GM08714 (cell line): ENCODE results near the gene ZBTB25.
A peak's percentile ranks its signal among the peaks of the same experiment; 100 is the strongest.

Experiments
- H3K4me3 ChIP-seq: fragments of 200-500 bp; sonication (Bioruptor generic); 2 replicates; pipeline ENCODE4 v1.5.1; 2014; ENCODE audit warnings: mild to moderate bottlenecking, low read length, inconsistent platforms
- ZNF274 ChIP-seq: IDR thresholded peaks from 2 replicates; pipeline ENCODE4 v1.6.1; 2012; ENCODE audit warnings: mild to moderate bottlenecking, low read depth, low read length

ZBTB25 gene

DNA sequence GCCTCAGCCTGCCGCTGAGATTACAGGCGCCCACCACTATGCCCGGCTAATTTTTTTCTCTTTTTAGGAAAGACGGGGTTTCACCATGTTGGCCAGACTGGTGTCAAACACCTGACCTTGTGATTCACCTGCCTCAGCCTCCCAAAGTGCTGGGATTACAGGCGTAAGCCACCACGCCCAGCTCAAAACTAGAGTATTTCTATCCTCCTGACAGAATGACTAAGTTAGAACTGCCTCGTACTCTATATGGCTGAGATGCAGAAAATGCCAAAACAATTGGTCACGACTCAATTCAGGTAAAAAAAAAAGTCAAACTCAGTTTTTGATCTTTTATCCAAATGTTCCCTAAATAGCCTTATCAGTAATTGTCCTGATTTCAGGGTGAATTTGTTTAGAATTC is 27.2 kb downstream of the ZBTB25 start:
- no peak for TF ChIP-seq ZNF274
- H3K4me3 ChIP-seq, result no peak overlapping the region

DNA sequence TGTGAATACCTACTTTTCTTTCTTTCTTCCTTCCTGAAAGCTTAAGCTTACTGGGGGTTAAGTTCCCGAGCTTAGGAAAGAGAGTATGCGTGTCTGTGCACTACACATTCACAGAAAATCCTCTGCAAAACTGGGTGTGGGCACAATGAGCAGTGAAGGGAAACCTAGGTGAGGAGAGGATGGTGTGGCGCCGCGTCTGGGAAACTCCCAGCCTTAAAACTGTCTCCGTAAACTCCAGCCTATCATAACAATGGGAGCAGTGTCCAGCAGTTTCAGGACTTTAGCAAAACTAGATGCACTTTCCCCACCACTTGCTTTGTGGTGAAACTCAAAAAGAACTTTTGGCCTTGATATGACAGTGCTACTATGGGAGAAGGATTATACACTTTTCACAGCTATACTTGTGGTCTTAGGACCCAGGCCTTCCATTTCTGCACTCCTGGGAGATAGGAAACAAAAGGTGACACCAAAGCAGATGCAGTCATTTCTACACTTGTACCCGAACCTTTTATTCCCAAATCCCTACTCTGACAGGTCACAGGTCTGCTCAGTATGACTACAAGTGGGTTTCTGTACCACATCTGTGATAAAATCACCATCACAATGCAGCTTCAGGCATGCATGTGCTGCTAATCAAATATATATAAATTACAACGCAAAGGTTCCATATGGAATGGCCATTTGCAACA is 27.9 kb downstream of the ZBTB25 start:
- H3K4me3 ChIP-seq, result no peak overlapping the region
- TF ChIP-seq ZNF274, result no peak

DNA sequence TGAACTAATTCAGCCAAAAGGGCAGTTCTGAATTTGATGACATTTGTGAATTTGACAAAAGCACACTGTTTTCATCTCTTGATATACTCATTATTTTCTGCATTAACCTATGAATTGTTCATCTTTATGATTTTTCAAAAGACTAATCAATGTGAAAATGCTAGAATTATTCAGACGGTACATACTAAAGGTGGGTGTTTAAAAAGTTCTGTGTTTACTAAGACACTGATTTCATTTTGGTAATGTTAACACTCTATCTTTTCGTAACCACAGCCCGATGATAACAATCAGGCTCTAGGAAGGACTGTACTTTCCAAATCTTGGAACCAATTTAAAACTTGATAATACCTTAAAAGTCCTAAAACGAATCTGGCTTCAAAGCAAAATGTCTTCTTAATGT is 28.9 kb downstream of the ZBTB25 start:
- no peak for TF ChIP-seq ZNF274
- H3K4me3 ChIP-seq, result no peak overlapping the region

DNA sequence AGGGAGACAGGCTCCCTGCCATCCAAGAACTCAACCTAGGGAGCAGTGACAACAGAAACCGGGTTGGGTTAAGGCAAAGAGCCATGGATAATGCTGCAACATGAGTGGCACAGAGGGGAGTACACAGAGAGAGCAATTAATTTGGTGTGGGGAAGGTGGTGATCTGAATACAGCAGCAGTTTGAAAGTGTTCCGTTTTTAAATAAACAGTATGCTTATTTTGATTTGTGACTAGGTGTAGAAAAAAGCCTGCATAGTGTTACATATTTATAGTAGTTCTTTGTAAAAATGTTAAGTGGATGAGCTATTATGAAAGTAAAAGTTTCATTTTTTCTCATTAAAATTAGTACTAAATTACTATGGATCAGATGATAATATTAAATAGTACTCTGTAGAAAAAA is 29.6 kb downstream of the ZBTB25 start:
- TF ChIP-seq ZNF274, result no peak

DNA sequence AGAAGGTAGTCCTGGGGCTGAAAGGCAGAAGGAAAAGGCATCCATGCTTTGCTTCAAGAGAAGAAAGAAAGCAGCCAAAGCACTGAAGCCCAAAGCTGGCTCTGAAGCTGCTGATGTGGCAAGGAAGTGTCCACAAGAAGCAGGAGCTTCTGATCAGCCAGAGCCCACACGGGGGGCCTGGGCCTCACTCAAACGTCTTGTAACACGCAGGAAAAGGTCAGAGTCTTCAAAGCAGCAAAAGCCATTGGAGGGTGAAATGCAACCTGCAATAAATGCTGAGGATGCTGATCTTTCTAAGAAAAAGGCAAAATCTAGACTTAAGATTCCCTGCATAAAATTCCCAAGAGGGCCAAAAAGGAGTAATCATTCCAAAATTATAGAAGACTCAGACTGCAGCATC is 35.2 kb downstream of the ZBTB25 start:
- no peak overlapping the region for H3K4me3 ChIP-seq
- TF ChIP-seq ZNF274, result no peak

More for the DNA sequence above, 29.6 kb downstream of the ZBTB25 start:
- no peak overlapping the region for H3K4me3 ChIP-seq

DNA sequence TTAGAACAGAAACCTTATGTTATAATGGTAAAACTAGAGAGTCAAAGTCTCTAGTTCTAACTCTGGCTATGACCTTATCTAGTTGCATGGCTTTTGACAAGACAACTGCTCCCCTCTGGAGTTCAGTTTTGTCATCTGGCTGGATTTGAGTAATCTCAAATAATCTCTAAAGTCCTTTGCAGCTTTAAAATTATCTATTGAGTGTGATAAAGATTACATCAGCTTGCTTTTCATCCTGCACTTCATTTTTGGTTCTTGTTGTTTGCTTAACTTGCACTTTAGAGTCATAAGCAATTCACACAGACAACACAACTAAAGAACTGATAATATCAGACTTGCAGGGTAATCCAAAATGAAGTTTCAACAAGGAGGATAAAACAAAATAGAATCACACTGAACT is 36.1 kb downstream of the ZBTB25 start:
- no peak overlapping the region for H3K4me3 ChIP-seq
- TF ChIP-seq ZNF274, result no peak

DNA sequence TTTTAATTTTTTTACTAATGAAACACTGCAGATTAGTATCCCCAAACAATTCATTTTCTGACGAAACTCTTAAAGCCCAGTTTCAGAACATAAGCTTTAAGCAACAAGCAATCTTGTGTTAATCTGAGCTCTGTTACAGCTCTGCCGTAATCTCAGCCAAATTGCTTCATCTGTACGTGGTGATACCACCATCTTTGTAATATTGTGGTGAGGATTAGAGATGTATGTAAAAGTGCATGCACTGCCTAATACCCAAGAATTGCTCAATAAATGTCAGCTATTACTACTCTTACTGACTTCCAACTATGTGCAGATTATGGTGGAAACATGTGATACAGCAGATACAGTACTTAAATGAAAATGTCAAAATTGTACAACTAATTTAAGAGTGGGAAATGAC is 36.5 kb downstream of the ZBTB25 start:
- no peak overlapping the region for H3K4me3 ChIP-seq
- TF ChIP-seq ZNF274, result no peak

DNA sequence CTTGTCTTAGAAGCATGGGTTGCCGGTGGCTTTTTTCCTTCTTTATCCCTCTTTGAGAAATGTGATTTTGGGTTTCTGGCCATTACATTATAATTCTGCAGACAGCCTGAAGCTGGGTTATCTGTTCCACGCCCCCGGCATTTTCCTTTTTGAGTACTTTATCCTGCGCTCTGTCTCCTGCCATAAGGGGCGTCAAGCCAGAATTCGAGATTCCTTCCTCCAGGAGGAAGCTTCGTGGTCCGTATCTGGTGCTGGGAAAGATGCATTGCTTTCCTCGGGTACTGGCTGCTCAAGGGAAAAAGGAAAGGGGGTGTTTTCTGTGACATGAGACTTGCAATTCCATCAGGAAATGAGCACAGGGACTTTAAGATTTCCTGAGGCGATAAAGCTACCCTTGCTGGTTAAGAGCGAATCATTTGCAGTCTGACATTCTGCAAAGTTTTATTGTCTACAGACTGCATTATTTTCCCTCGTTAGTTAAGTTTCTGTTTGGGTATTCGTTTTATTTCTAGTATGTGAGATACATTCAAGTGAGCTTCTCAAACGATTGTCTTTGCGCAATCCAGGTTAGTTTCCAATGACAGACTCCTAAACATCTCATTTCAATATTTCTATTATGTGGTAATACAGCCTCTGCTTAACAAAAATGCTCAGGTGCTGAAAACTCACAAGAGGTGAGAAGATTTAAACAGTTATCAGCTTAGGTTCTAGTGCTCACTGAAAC is 37.6 kb downstream of the ZBTB25 start:
- TF ChIP-seq ZNF274, result no peak
- peak overlapping the region; percentile 84 for H3K4me3 ChIP-seq

DNA sequence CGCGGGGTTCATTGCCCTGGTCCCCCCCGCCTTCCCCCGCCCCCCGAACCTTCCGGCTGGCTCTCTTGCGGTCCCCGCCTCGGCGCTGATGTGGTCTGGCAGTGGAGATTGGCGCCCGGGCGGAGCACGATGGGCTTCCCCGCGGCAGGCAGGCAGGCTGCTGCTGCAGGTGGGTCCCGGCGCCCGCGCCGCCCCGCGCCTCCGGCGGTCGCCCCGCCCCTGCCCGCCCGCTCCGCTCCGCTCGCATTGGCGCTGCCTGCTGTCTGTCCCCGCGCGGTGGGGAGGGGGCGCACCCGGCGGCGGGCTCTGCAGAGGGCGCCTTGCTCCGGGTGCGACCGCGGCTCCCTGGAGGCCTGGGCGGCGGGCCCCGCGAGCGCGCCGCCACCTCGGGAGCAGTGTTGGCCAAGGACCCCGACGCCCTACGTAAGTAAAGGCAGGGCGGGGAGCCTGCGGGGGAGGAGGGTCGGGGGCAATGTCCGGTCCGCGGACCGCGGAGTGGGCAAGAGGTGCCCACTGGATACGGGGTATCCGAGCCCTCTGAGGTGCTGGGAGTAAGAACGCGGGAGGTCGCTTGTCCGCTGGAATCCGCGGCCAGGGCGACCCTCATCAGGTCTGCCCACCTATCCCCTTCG is 38.3 kb downstream of the ZBTB25 start, which contains the start of gene AKAP5:
TSS of gene AKAP5 (plus strand) at position 309 of the 632 bp plus-strand sequence. CDS start 2,896 bp downstream, outside the sequence.
- peak within 1 kb of the TSS; percentile 84 for H3K4me3 ChIP-seq
- TF ChIP-seq ZNF274, result no peak

DNA sequence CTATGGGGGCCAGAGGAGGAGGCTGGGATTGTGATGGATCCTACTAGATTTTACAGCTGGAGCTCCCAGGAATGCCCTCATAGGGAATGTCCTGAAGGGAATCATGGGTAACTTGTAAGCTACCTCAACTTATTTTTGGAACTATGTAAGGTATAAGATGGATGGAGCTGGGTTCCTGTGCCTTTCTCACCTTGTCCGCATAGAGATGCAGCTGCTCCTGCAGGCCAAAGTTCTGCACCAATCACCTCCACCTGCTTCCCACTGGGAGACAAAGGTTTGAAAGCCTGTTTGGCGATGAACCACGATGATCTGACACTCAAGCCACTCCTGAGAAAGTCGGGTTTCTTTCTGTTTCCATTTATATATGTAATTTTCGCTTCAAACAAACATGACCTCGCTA is 39.0 kb downstream of the ZBTB25 start:
- H3K4me3 ChIP-seq, result peak overlapping the region; percentile 84
- TF ChIP-seq ZNF274, result no peak

DNA sequence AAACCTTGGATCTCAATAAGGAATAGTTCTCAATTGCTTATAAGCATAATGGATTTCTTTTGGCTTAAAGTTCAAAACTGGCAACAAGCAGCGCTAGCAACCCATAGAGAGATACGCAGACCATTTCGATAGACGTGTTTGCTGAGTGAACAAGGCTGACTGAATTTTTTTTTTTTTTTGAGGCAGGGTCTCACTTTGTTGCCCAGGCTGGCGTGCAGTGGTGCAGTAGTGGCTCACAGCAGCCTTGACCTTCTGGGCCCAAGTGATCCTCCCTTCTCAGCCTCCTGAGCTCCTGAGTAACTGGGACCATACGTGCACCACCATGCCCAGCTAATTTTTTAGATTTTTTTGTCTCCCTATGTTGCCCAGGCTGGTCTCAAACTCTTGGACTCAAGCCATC is 39.8 kb downstream of the ZBTB25 start:
- H3K4me3 ChIP-seq, result no peak overlapping the region; the same call in 1 of the 2 replicates
- no peak for TF ChIP-seq ZNF274

DNA sequence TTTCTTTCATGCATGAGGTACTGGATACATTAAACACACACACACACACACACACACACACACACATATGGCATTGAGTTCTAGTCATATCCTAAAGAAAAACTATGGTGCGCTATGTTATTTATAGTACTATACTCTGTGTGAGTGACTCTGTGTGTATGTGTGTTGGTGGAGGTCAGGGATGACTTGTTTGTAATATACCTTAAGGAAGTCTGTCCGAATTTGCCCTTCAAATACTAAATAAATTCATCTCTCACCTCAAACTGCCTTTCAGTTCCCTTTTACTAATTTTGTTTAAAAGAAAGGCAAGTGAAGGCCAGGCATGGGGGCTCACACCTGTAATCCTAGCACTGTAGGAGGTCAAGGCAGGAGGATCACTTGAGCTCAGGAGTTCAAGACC is 40.4 kb downstream of the ZBTB25 start:
- no peak overlapping the region for H3K4me3 ChIP-seq
- TF ChIP-seq ZNF274, result no peak

DNA sequence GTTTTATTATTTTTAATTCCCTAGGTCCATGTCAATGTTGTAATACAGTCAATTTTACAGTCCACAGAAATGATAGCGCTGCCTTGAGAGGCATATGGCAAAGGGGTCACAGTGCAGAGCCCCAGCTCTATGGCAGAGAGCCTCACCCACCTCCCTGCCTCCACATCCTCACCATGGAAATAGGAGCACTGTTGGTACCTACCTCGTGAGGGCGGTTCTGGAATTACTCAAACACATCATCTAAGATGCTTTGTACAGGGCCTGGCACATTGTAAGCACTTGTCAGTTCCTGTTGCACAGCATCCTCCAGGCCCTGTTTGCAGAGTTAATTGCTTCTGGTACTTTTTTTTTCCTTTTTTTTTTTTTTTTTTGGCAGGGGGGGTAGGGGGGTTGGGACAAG is 42.4 kb downstream of the ZBTB25 start:
- no peak overlapping the region for H3K4me3 ChIP-seq
- TF ChIP-seq ZNF274, result no peak

DNA sequence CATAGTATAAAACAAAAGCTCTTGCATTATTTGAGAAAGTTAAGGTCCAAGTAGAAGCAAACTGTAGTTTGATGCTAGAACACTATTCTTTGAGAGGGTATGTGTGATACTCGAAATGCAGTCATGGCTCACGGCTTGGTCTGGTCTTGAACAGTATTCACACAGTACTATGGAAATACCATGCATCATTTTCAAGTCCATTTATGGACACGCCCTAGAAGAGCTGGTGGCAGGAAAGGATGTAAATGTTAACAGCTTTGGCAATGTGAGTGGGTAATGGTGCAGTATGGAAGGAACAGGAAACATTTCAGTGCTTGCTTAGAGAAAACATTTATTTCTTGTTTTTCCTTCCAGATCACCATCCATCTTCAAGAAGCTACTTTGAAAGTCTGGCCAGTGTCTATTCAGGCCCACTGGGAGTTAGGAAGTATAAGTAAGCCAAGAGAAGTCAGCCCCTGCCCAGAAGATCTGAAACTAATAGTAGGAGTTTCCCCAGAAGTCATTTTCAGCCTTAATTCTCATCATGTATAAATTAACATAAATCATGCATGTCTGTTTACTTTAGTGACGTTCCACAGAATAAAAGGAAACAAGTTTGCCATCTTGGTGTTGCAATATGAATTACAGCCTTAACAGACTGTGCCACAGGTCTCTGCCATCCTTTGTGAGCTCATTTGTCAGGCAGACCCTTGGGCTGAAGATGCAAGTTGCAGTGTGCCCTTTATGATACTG is 44.1 kb downstream of the ZBTB25 start:
- TF ChIP-seq ZNF274, result no peak
- H3K4me3 ChIP-seq, result no peak overlapping the region

DNA sequence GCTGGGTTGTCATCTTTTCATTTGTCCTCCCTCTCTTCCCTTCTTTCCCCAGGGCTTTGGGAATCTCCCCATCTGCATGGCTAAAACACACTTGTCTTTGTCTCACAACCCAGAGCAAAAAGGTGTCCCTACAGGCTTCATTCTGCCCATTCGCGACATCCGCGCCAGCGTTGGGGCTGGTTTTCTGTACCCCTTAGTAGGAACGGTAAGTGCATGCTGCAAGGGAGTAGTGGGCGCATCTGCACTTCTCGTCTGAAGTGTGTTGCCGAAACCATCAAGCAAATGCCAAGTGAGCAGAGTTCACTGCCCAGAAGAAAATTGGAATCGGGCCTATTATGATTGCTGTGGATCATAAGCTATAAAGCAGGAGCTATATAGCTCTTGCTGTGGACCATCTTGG is 49.0 kb downstream of the ZBTB25 start:
- no peak for TF ChIP-seq ZNF274
- no peak overlapping the region for H3K4me3 ChIP-seq
